GM12878 (cell line): ENCODE measurements around the gene CLTRN. TPM values are rescaled to one million over a fixed set of nuclear protein-coding genes. Genes with fewer than 3 reads are reported as not detected.

Source experiments
- ATAC-seq: fragments of 200-7000 bp; cut with Tn5 transposase; 3 replicates; pipeline ENCODE4 v1.9.1; 2020; ENCODE audit warnings: mild to moderate bottlenecking, moderate library complexity
- BruUV-seq: library from RNA; stranded (reverse); fragments of 400-500 nt; replicated peaks from 2 replicates; lab custom pipeline; 2021; lab: Mats Ljungman, UMichigan
- CTCF ChIA-PET: fragments of 300-600 bp; sonication (Branson Sonifier 250); formaldehyde crosslinking; extraction: SDS; loops from one replicate; lab custom pipeline; 2021; ENCODE audit warnings: inconsistent platforms; lab: Yijun Ruan, JAX
- POLR2A ChIA-PET: fragments of 350-600 bp; formaldehyde crosslinking; extraction: SDS; loops from one replicate; lab custom pipeline; 2021; ENCODE audit warnings: inconsistent platforms; lab: Charles Lee
- RAD21 ChIA-PET: fragments of 300-600 bp; sonication (Branson Sonifier 250); formaldehyde crosslinking; loops from one replicate; lab custom pipeline; 2023; ENCODE audit warnings: antibody characterized with exemption; ENCODE audit not compliant: unreplicated experiment; lab: Charles Lee
- SMC1A ChIA-PET: fragments of 300-600 bp; sonication (Branson Sonifier 250); formaldehyde crosslinking; loops from one replicate; lab custom pipeline; 2023; ENCODE audit not compliant: unreplicated experiment, uncharacterized antibody; lab: Charles Lee
- DNase-seq: peaks from one replicate; pipeline ENCODE4 v3.0.0-alpha.2; 2011; ENCODE audit warnings: low read depth, low spot score
- FAIRE-seq: peaks from 3 replicates; lab custom pipeline; 2011; peaks lifted over from hg19 to GRCh38; lab: Jason Lieb, UNC
- H2AFZ ChIP-seq: 2 replicates; pipeline ENCODE4 v1.6.0; 2011; ENCODE audit warnings: low read depth, low read length, control low read depth; ENCODE audit not compliant: control insufficient read depth
- H3K27ac ChIP-seq: 2 replicates; pipeline ENCODE4 v1.5.1; 2011; ENCODE audit warnings: control low read depth; ENCODE audit not compliant: control insufficient read depth, insufficient read depth
- H3K27me3 ChIP-seq, 2 experiments: replicated peaks in 1 of 2; 2 replicates each; pipeline versions ENCODE4 v1.6.0 to v1.6.1; 2011; ENCODE audit warnings: low read length in 1 of 2; ENCODE audit not compliant: control insufficient read depth in 2 of 2, insufficient read depth in 2 of 2
- H3K36me3 ChIP-seq, 2 experiments: 2 replicates each; pipeline ENCODE4 v1.5.1; 2011; ENCODE audit warnings: low read length in 1 of 2; ENCODE audit not compliant: control insufficient read depth in 2 of 2, insufficient read depth in 2 of 2
- H3K4me1 ChIP-seq: 2 replicates; pipeline ENCODE4 v1.6.1; 2011; ENCODE audit warnings: mild to moderate bottlenecking, low read length, moderate library complexity, mixed read lengths; ENCODE audit not compliant: control insufficient read depth, insufficient read depth
- H3K4me2 ChIP-seq: 2 replicates; pipeline ENCODE4 v1.6.0; 2011; ENCODE audit warnings: control low read depth; ENCODE audit not compliant: control insufficient read depth, insufficient read depth
- H3K4me3 ChIP-seq: fragments of 200-600 bp; sonication (generic); 2 replicates; pipeline ENCODE4 v1.5.1; 2016
- H3K79me2 ChIP-seq: 2 replicates; pipeline ENCODE4 v1.6.0; 2011; ENCODE audit warnings: low read length; ENCODE audit not compliant: control insufficient read depth, insufficient read depth
- H3K9ac ChIP-seq: 2 replicates; pipeline ENCODE4 v1.8.0; 2011; ENCODE audit warnings: low read length, control low read depth, mixed read lengths; ENCODE audit not compliant: control insufficient read depth, insufficient read depth
- H3K9me3 ChIP-seq: replicated peaks from 3 replicates; pipeline ENCODE4 v1.5.1; 2011; ENCODE audit warnings: mild to moderate bottlenecking, low read length; ENCODE audit not compliant: control insufficient read depth, insufficient read depth
- H4K20me1 ChIP-seq: 2 replicates; pipeline ENCODE4 v1.6.0; 2011; ENCODE audit not compliant: control insufficient read depth, insufficient read depth
- EZH2 ChIP-seq: IDR thresholded peaks from 2 replicates; pipeline ENCODE4 v1.6.1; 2012; ENCODE audit warnings: low read depth, mild to moderate bottlenecking, control low read depth, inconsistent platforms, low read length, borderline replicate concordance; ENCODE audit not compliant: control insufficient read depth
- GABPA ChIP-seq: IDR thresholded peaks from 2 replicates; pipeline ENCODE4 v1.6.1; 2014; ENCODE audit warnings: antibody characterized with exemption, low read depth, mild to moderate bottlenecking, inconsistent platforms
- HSF1 ChIP-seq: fragments of 150-350 bp; IDR thresholded peaks from 2 replicates; pipeline ENCODE4 v1.6.1; 2014; ENCODE audit warnings: mild to moderate bottlenecking, low read depth, low read length
- PKNOX1 ChIP-seq: fragments of 450-650 bp; IDR thresholded peaks from 2 replicates; pipeline ENCODE4 v1.6.1; 2016; ENCODE audit warnings: mild to moderate bottlenecking
- RUNX3 ChIP-seq: IDR thresholded peaks from 2 replicates; pipeline ENCODE4 v1.6.1; 2012; ENCODE audit warnings: low read length, inconsistent platforms
- SMARCA5 ChIP-seq: fragments of 450-650 bp; IDR thresholded peaks from 2 replicates; pipeline ENCODE4 v1.6.1; 2017; ENCODE audit warnings: mild to moderate bottlenecking
- ZNF24 ChIP-seq: fragments of 450-650 bp; IDR thresholded peaks from 2 replicates; pipeline ENCODE4 v1.6.1; 2017; ENCODE audit warnings: antibody characterized with exemption, mild to moderate bottlenecking
- WGBS: methylation state at CpG from one replicate; pipeline ENCODE4 v1.1.6; 2016; ENCODE audit warnings: low lambda C conversion rate; ENCODE audit not compliant: insufficient replicate concordance, insufficient coverage; ENCODE audit errors: missing lambda C conversion rate; 5-methylcytosine and 5-hydroxymethylcytosine counted together
- in situ Hi-C: fragments of 300-500 bp; cut with MboI; formaldehyde crosslinking; loops from 9 replicates; pipeline ENCODE4 v1.14.3; 2018; ENCODE audit warnings: mixed read lengths
- intact Hi-C: fragments of 100-400 bp; cut with micrococcal nuclease; formaldehyde crosslinking; loops from one replicate; pipeline ENCODE4 v1.14.2; 2022; ENCODE audit not compliant: unreplicated experiment
- polyA plus RNA-seq, 11 experiments: library from polyadenylated mRNA; depleted of rRNA in 4 of 11; unstranded in 6 of 11; stranded (reverse) in 5 of 11; fragments of >200 nt; fragmentation: Nextera tagmentation in 4 of 11; fragmentation: Illumina TruSeq in 1 of 11; extraction: Ambion mirVana in 4 of 11; extraction: Trizol in 1 of 11; gene quantifications; 1 replicate in 1 of 11; 2 replicates in 10 of 11; pipeline versions ENCODE4 v1.2.1 to v1.2.3, GENCODE V29; 2011 to 2016; ENCODE audit warnings: inconsistent platforms in 2 of 11, missing spikeins in 2 of 11, low read depth in 1 of 11
- total RNA-seq, 4 experiments: library from RNA; depleted of rRNA in 3 of 4; stranded (reverse); fragments of >200 nt in 3 of 4; fragmentation: Illumina TruSeq in 1 of 4; extraction: Trizol in 1 of 4; gene quantifications; 2 replicates each; pipeline versions ENCODE4 v1.2.1 to v1.2.3, GENCODE V29; 2013 to 2021
- TF ChIP-seq, protein P1 (sequence below): fragments of 450-650 bp; IDR thresholded peaks from 2 replicates; pipeline ENCODE4 v1.6.1; 2018; ENCODE audit warnings: borderline replicate concordance, mild to moderate bottlenecking; ENCODE audit not compliant: partially characterized antibody

Gene CLTRN
- total and polyA plus RNA-seq, 10 of the 15 experiments (the other 5 are each of a cell fraction or from before 2014, with no cell fraction given): 0.13 to 0.75 (median 0.27) TPM; not detected in 1

- TF ChIP-seq HSF1 (no peak), ZNF24 (no peak), EZH2 (no peak), GABPA (no peak)
- TF ChIP-seq, protein P1, sequence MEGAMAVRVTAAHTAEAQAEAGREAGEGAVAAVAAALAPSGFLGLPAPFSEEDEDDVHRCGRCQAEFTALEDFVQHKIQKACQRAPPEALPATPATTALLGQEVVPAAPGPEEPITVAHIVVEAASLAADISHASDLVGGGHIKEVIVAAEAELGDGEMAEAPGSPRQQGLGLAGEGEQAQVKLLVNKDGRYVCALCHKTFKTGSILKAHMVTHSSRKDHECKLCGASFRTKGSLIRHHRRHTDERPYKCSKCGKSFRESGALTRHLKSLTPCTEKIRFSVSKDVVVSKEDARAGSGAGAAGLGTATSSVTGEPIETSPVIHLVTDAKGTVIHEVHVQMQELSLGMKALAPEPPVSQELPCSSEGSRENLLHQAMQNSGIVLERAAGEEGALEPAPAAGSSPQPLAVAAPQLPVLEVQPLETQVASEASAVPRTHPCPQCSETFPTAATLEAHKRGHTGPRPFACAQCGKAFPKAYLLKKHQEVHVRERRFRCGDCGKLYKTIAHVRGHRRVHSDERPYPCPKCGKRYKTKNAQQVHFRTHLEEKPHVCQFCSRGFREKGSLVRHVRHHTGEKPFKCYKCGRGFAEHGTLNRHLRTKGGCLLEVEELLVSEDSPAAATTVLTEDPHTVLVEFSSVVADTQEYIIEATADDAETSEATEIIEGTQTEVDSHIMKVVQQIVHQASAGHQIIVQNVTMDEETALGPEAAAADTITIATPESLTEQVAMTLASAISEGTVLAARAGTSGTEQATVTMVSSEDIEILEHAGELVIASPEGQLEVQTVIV: no peak
Observed at GRCh38 chrX:15646031-15646430, 18.6 kb downstream of the CLTRN start (continued).

- intact Hi-C loops: no loop called here
- Histone ChIP-seq H3K27me3 (peaks cover 0 to 3% of the 10 kb centered on the region in 2 experiments; a peak in 1 of 4 replicates), H3K9me3 (no peaks in the 10 kb centered on the region), H3K4me1 (no peaks in the 10 kb centered on the region), H3K4me2 (no peak overlapping the region), H3K9ac (no peak overlapping the region), H4K20me1 (no peaks in the 10 kb centered on the region), H2AFZ (no peak overlapping the region), H3K27ac (no peak overlapping the region), H3K79me2 (no peaks in the 10 kb centered on the region), H3K36me3 (no peaks in the 10 kb centered on the region), H3K4me3 (no peak overlapping the region)
- ATAC-seq (no peak), FAIRE-seq (no peak), DNase-seq (no peak)
- no peak for TF ChIP-seq RUNX3
- no peak for TF ChIP-seq SMARCA5
- no peak for TF ChIP-seq PKNOX1
- ChIA-PET SMC1A (no interaction called here), RAD21 (no interaction called here), POLR2A (no interaction called here), CTCF (no interaction called here)
- BruUV-seq: no TSS peak
- 78% methylated on average over 3 of the region's 3 CpGs for WGBS
- in situ Hi-C loops: no loop called here
Observed at GRCh38 chrX:15645266-15645665, 19.3 kb downstream of the CLTRN start.
